Trophoblast cell (in vitro differentiated cells and primary cell): ENCODE results near the gene THAP3.

Experiments used
- DNase-seq, 2 donors: peaks; one replicate each; pipeline ENCODE4 v3.0.0-alpha.2; 2016
- H2AFZ ChIP-seq: 2 replicates; pipeline ENCODE4 v1.6.1; 2013; ENCODE audit warnings: low read length, moderate library complexity, mild to moderate bottlenecking; ENCODE audit not compliant: insufficient read depth, poor library complexity
- H2AK5ac ChIP-seq: 2 replicates; pipeline ENCODE4 v1.6.1; 2013; ENCODE audit warnings: mild to moderate bottlenecking, low read length
- H2BK120ac ChIP-seq: 2 replicates; pipeline ENCODE4 v1.6.1; 2013; ENCODE audit warnings: low read length, mild to moderate bottlenecking, moderate library complexity; ENCODE audit not compliant: insufficient read depth, poor library complexity
- H2BK12ac ChIP-seq: 2 replicates; pipeline ENCODE4 v1.6.1; 2013; ENCODE audit warnings: mild to moderate bottlenecking, low read length, moderate library complexity
- H2BK5ac ChIP-seq: 2 replicates; pipeline ENCODE4 v1.6.1; 2013; ENCODE audit warnings: low read length, low read depth, moderate library complexity, mild to moderate bottlenecking; ENCODE audit not compliant: poor library complexity
- H3K14ac ChIP-seq: 2 replicates; pipeline ENCODE4 v1.6.1; 2013; ENCODE audit warnings: mild to moderate bottlenecking, low read length
- H3K18ac ChIP-seq: 2 replicates; pipeline ENCODE4 v1.6.1; 2013; ENCODE audit warnings: mild to moderate bottlenecking, low read length
- H3K23ac ChIP-seq: 2 replicates; pipeline ENCODE4 v1.6.1; 2013; ENCODE audit warnings: low read length
- H3K27ac ChIP-seq: 2 replicates; pipeline ENCODE4 v1.5.1; 2013; ENCODE audit warnings: low read depth, mild to moderate bottlenecking, inconsistent platforms, low read length, moderate library complexity
- H3K27me3 ChIP-seq: 2 replicates; pipeline ENCODE4 v1.6.1; 2013; ENCODE audit warnings: inconsistent platforms, mild to moderate bottlenecking, low read length, moderate library complexity; ENCODE audit not compliant: insufficient read depth
- H3K36me3 ChIP-seq, 2 experiments: 1 replicate in 1 of 2; 2 replicates in 1 of 2; pipeline ENCODE4 v1.6.1; 2013; ENCODE audit warnings: low read length in 2 of 2, mild to moderate bottlenecking in 2 of 2, moderate library complexity in 1 of 2; ENCODE audit not compliant: insufficient read depth in 2 of 2, control insufficient read depth in 1 of 2
- H3K4ac ChIP-seq: 2 replicates; pipeline ENCODE4 v1.6.1; 2013; ENCODE audit warnings: low read depth, mild to moderate bottlenecking, low read length, moderate library complexity
- H3K4me1 ChIP-seq, 2 experiments: 1 replicate in 1 of 2; 2 replicates in 1 of 2; pipeline ENCODE4 v1.6.1; 2013; ENCODE audit warnings: low read length in 2 of 2, mild to moderate bottlenecking in 2 of 2, moderate library complexity in 1 of 2; ENCODE audit not compliant: insufficient read depth in 2 of 2, control insufficient read depth in 1 of 2
- H3K4me2 ChIP-seq: 2 replicates; pipeline ENCODE4 v1.6.1; 2013; ENCODE audit warnings: inconsistent platforms, mild to moderate bottlenecking, low read length, moderate library complexity
- H3K4me3 ChIP-seq: 2 replicates; pipeline ENCODE4 v1.5.1; 2013; ENCODE audit warnings: mild to moderate bottlenecking, low read depth, low read length, inconsistent platforms
- H3K79me1 ChIP-seq: one replicate; pipeline ENCODE4 v1.6.1; 2013; ENCODE audit warnings: low read length
- H3K79me2 ChIP-seq: 2 replicates; pipeline ENCODE4 v1.6.1; 2013; ENCODE audit warnings: low read length, mild to moderate bottlenecking; ENCODE audit not compliant: control insufficient read depth, insufficient read depth, poor library complexity
- H3K9ac ChIP-seq: 2 replicates; pipeline ENCODE4 v1.6.1; 2013; ENCODE audit warnings: mild to moderate bottlenecking, low read length
- H3K9me3 ChIP-seq: 2 replicates; pipeline ENCODE4 v1.6.1; 2013; ENCODE audit warnings: low read depth, mild to moderate bottlenecking, control low read depth, inconsistent platforms, low read length; ENCODE audit not compliant: insufficient read depth
- H4K12ac ChIP-seq: 2 replicates; pipeline ENCODE4 v1.6.1; 2013; ENCODE audit warnings: low read depth, mild to moderate bottlenecking, low read length, moderate library complexity
- H4K8ac ChIP-seq: 2 replicates; pipeline ENCODE4 v1.6.1; 2013; ENCODE audit warnings: low read depth, mild to moderate bottlenecking, low read length, moderate library complexity
- H4K91ac ChIP-seq: one replicate; pipeline ENCODE4 v1.6.1; 2013; ENCODE audit warnings: low read depth, mild to moderate bottlenecking, low read length, moderate library complexity
- WGBS: extraction: QIAGEN DNeasy Blood & Tissue Kit; methylation state at CpG from one replicate; pipeline ENCODE4 v1.1.7; 2013; ENCODE audit warnings: missing lambda C conversion rate; ENCODE audit not compliant: insufficient read length, insufficient coverage; ENCODE audit errors: extremely low coverage; 5-methylcytosine and 5-hydroxymethylcytosine counted together

The THAP3 gene

DNA sequence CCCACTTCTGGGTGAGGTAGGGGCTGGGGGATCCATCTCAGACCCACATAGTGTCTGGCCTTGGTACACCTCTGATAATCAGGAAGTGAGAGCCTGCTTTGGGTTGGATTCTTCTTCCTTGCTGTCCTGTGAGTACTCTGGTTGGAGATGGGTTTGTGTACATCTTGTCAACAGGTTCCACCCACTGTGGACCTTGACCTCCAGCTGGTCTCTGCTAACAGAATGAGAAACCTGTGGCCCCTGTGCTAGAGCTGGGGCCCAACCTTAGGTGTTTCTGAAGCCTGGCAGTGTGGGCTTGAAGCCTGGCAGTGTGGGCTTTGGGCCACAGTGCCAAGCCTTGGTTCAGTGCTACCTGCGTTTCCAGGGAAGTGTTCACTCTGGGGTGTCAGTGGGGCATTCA is 42.3 kb upstream of the THAP3 start:
- Histone ChIP-seq H2BK12ac (no peak overlapping the region), H2AK5ac (no peak overlapping the region), H4K8ac (no peak overlapping the region), H3K9me3 (peaks cover 3% of the 10 kb centered on the region), H3K36me3 (peaks cover 10 to 11% of the 10 kb centered on the region in 2 experiments), H4K12ac (no peak overlapping the region), H3K27me3 (no peaks in the 10 kb centered on the region), H3K14ac (no peak overlapping the region), H4K91ac (no peak overlapping the region), H3K79me2 (peaks cover 3% of the 10 kb centered on the region), H3K4me2 (no peak overlapping the region), H2BK5ac (no peak overlapping the region), H3K9ac (no peak overlapping the region), H3K4me1 (peaks cover 11 to 12% of the 10 kb centered on the region in 2 experiments), H3K79me1 (peaks cover 6% of the 10 kb centered on the region), H2BK120ac (no peak overlapping the region), H2AFZ (no peak overlapping the region), H3K23ac (no peak overlapping the region), H3K4me3 (no peak overlapping the region), H3K18ac (no peak overlapping the region), H3K27ac (no peak overlapping the region), H3K4ac (no peak overlapping the region)
- WGBS: no CpG with 5 or more reads among the region's 1 CpG
- DNase-seq: no peak

DNA sequence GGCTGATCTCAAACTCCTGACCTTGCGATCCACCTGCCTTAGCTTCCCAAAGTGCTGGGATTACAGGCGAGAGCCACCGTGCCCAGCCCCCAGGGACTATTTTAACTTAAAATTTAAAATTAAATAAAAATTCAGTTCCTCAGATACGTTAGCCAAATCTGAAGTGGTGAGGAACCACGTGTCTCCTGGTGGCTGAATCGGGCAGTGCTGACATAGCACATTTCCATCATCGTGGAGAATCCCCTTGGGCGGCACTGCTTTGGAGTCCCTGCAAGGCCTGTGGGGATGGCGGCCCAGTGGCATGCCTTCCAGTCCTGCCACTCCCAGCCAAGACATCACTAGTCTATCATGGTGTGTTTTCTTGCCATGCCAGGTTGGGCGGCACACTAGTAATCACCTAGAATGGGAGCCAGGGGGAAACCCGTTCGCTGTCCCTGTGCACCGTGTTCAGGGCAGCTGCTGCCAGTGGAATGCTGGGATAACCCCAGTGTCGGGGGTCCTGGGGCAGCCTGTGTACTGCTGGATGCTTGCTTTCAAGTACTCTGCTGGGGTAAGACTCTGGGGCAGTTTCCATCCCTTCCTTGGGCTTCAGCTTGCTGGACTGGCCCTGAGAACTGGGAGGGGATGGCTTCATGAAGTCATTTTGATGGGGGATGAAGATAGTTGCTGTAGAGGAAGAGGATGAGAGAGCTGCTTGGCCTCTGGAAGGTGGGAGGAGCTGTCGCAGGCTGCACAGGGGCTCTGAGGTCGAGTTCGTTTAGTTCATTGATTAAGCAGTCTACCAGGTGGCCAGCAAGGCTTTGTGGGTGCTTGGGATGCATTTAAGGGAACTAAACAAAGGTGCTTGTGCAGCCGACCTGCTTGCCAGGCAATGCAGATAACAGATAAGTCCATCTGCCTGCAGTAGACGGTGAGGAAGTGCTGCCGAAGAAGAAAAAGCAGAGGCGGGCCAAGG is 40.3 kb upstream of the THAP3 start:
- H2BK120ac ChIP-seq: no peak overlapping the region
- H2AFZ ChIP-seq: no peak overlapping the region
- H2AK5ac ChIP-seq: no peak overlapping the region
- H3K79me1 ChIP-seq: peaks cover 4% of the 10 kb centered on the region
- no peak overlapping the region for H3K4ac ChIP-seq
- H3K18ac ChIP-seq: no peak overlapping the region
- H3K4me1 ChIP-seq: peaks cover 8 to 10% of the 10 kb centered on the region in 2 experiments
- no peaks in the 10 kb centered on the region for H3K27me3 ChIP-seq
- H4K8ac ChIP-seq: no peak overlapping the region
- no CpG with 5 or more reads among the region's 21 CpGs for WGBS
- peaks cover 28 to 31% of the 10 kb centered on the region in 2 experiments for H3K36me3 ChIP-seq
- H3K14ac ChIP-seq: no peak overlapping the region
- no peak overlapping the region for H3K4me2 ChIP-seq
- peaks cover under 1% of the 10 kb centered on the region for H3K9me3 ChIP-seq
- no peak overlapping the region for H3K9ac ChIP-seq
- no peak overlapping the region for H3K23ac ChIP-seq
- no peak overlapping the region for H3K27ac ChIP-seq
- H2BK12ac ChIP-seq: no peak overlapping the region
- peaks cover 3% of the 10 kb centered on the region for H3K79me2 ChIP-seq
- H4K91ac ChIP-seq: no peak overlapping the region
- H4K12ac ChIP-seq: no peak overlapping the region
- H3K4me3 ChIP-seq: no peak overlapping the region
- no peak for DNase-seq
- no peak overlapping the region for H2BK5ac ChIP-seq

DNA sequence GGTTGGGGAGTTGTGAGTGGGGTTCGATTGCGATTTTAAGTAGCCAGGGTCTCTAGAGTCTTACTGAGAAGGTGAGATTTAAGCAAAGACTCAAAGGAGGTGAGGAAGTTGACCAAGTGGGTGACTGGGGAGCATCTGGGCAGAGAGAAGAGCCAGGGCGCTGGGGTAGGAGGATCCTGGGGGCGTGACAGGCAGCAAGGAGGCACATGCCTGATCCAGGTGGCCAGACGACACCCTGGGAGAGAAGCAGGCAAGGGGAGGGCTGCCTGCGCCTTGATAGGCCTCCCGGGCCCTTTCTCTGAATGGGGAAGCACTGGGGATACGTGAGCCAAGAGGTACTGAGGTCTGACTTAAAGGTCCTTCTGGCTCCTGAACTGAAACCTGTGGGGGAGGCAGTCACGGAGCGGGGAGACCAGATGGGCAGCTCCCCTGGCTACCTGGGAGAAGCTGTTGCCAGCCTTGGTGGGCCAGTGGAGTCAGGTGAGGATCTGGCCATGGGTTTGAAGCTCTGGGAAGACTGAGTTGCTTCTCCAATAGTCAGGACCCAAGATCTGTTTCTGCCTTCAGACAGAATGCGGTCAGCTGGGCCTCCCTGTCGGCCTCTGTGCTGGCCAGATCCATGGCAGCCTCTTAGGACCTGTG is 39.5 kb upstream of the THAP3 start:
- Histone ChIP-seq H3K9me3 (no peaks in the 10 kb centered on the region), H2BK5ac (no peak overlapping the region), H3K36me3 (peaks cover 36 to 38% of the 10 kb centered on the region in 2 experiments), H3K4ac (no peak overlapping the region), H3K27me3 (no peaks in the 10 kb centered on the region), H4K91ac (no peak overlapping the region), H3K14ac (no peak overlapping the region), H3K18ac (no peak overlapping the region), H2AK5ac (no peak overlapping the region), H3K4me3 (no peak overlapping the region), H3K79me1 (no peaks in the 10 kb centered on the region), H3K4me2 (no peak overlapping the region), H4K8ac (no peak overlapping the region), H2BK12ac (no peak overlapping the region), H2BK120ac (no peak overlapping the region), H3K23ac (no peak overlapping the region), H2AFZ (no peak overlapping the region), H3K4me1 (peaks cover 6 to 8% of the 10 kb centered on the region in 2 experiments), H3K79me2 (no peaks in the 10 kb centered on the region), H4K12ac (no peak overlapping the region), H3K9ac (no peak overlapping the region), H3K27ac (no peak overlapping the region)
- DNase-seq: no peak
- no CpG with 5 or more reads among the region's 12 CpGs for WGBS

DNA sequence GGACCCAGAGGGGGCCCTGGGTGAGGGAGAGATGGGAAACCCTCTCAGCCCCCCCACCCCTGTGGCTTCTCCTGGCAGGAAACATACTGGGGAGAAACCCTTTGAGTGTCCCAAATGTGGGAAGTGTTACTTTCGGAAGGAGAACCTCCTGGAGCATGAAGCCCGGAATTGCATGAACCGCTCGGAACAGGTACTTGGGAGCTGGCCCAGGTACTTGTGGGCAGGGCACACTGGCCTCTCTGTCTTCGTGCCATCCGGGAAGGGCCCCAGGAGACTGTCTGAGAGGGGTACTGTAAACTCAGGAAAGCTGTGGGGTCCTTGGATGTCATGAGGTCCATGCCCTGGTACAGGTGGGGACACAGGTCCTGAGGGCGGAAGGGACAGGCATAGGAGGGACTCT is 38.8 kb upstream of the THAP3 start:
- no peak overlapping the region for H3K18ac ChIP-seq
- no peaks in the 10 kb centered on the region for H3K79me2 ChIP-seq
- H3K9me3 ChIP-seq: no peaks in the 10 kb centered on the region
- H3K79me1 ChIP-seq: no peaks in the 10 kb centered on the region
- H2BK5ac ChIP-seq: no peak overlapping the region
- no peak overlapping the region for H4K8ac ChIP-seq
- no peak for DNase-seq
- H4K91ac ChIP-seq: no peak overlapping the region
- no peak overlapping the region for H3K4me3 ChIP-seq
- no peak overlapping the region for H2BK120ac ChIP-seq
- H3K9ac ChIP-seq: no peak overlapping the region
- no peak overlapping the region for H4K12ac ChIP-seq
- no peak overlapping the region for H3K14ac ChIP-seq
- no peak overlapping the region for H3K23ac ChIP-seq
- H2AFZ ChIP-seq: no peak overlapping the region
- peaks cover under 1 to 3% of the 10 kb centered on the region in 2 experiments for H3K4me1 ChIP-seq
- no peak overlapping the region for H3K27ac ChIP-seq
- no CpG with 5 or more reads among the region's 7 CpGs for WGBS
- H3K4ac ChIP-seq: no peak overlapping the region
- no peak overlapping the region for H2BK12ac ChIP-seq
- no peak overlapping the region for H2AK5ac ChIP-seq
- no peak overlapping the region for H3K4me2 ChIP-seq
- H3K36me3 ChIP-seq: peaks cover 39 to 42% of the 10 kb centered on the region in 2 experiments
- H3K27me3 ChIP-seq: no peaks in the 10 kb centered on the region
